T-cell (primary cell): ENCODE data around the gene LRRC28. TPM values are rescaled to one million over a fixed set of nuclear protein-coding genes. Genes with fewer than 3 reads are reported as not detected.

Experiments
- ATAC-seq, 4 experiments: fragments of 200-7000 bp in 3 of 4; fragments of 150-1000 bp in 1 of 4; cut with Tn5 transposase; replicated peaks in 1 of 4; 1 replicate in 3 of 4; 2 replicates in 1 of 4; pipeline ENCODE4 v1.10.0; 2021; ENCODE audit warnings: moderate library complexity in 3 of 4, mild to moderate bottlenecking in 2 of 4, moderate number of reproducible peaks in 1 of 4
- CTCF ChIA-PET, 2 donors: fragments of 300-600 bp; sonication (Branson Sonifier 250); formaldehyde crosslinking; loops; one replicate each; lab custom pipeline; 2022; ENCODE audit warnings: antibody characterized with exemption in 2 of 2; lab: Charles Lee
- POLR2A ChIA-PET, 2 donors: fragments of 300-600 bp; sonication (Branson Sonifier 250); formaldehyde crosslinking; loops; one replicate each; lab custom pipeline; 2022; ENCODE audit warnings: antibody characterized with exemption in 2 of 2; lab: Charles Lee
- DNase-seq, 35 experiments: peaks; one replicate each; pipeline versions ENCODE4 v3.0.0 to v3.0.0-alpha.2; 2013 to 2023
- H3K27ac ChIP-seq: one replicate; pipeline ENCODE4 v1.5.1; 2013; ENCODE audit warnings: low read length
- H3K27me3 ChIP-seq, 2 experiments: replicated peaks in 1 of 2; 1 replicate in 1 of 2; 2 replicates in 1 of 2; pipeline versions ENCODE4 v1.6.1 to v1.7.0; 2013; ENCODE audit warnings: low read length in 1 of 2, mixed read lengths in 1 of 2; ENCODE audit not compliant: control insufficient read depth in 2 of 2, insufficient read depth in 2 of 2; ENCODE audit errors: extremely low read depth in 1 of 2
- H3K36me3 ChIP-seq, 2 donors: 1 replicate in 1 of 2; 2 replicates in 1 of 2; pipeline versions ENCODE4 v1.6.1 to v1.7.0; 2013; ENCODE audit warnings: low read length in 1 of 2; ENCODE audit not compliant: control insufficient read depth in 2 of 2, insufficient read depth in 1 of 2; ENCODE audit errors: extremely low read depth in 1 of 2
- H3K4me1 ChIP-seq, 2 experiments: 1 replicate in 1 of 2; 2 replicates in 1 of 2; pipeline versions ENCODE4 v1.6.1 to v1.7.0; 2013; ENCODE audit warnings: low read length in 2 of 2, mixed read lengths in 1 of 2; ENCODE audit not compliant: insufficient read depth in 2 of 2, control insufficient read depth in 1 of 2; ENCODE audit errors: extremely low read depth in 1 of 2
- H3K4me3 ChIP-seq, 2 donors: 1 replicate in 1 of 2; 2 replicates in 1 of 2; pipeline versions ENCODE4 v1.5.1 to v1.7.0; 2013; ENCODE audit warnings: mild to moderate bottlenecking in 2 of 2, low read length in 1 of 2, moderate library complexity in 1 of 2; ENCODE audit not compliant: control insufficient read depth in 1 of 2; ENCODE audit errors: extremely low read depth in 1 of 2
- H3K9me3 ChIP-seq: 2 replicates; pipeline ENCODE4 v1.7.0; 2013
- H3K27ac Mint-ChIP-seq, 2 donors: one replicate each; pipeline ENCODE4 v1.8.0; 2020 to 2021; ENCODE audit warnings: mild to moderate bottlenecking in 2 of 2, mixed read lengths in 2 of 2
- H3K27me3 Mint-ChIP-seq, 2 donors: one replicate each; pipeline ENCODE4 v1.8.0; 2021 to 2022; ENCODE audit warnings: mixed read lengths in 2 of 2
- H3K36me3 Mint-ChIP-seq: one replicate; pipeline ENCODE4 v1.8.0; 2021; ENCODE audit warnings: mixed read lengths
- H3K4me1 Mint-ChIP-seq, 3 donors: one replicate each; pipeline ENCODE4 v1.8.0; 2020 to 2022; ENCODE audit warnings: mixed read lengths in 3 of 3, mild to moderate bottlenecking in 1 of 3
- H3K4me3 Mint-ChIP-seq, 3 donors: one replicate each; pipeline ENCODE4 v1.8.0; 2020 to 2022; ENCODE audit warnings: mild to moderate bottlenecking in 3 of 3, mixed read lengths in 3 of 3, moderate library complexity in 3 of 3
- H3K9me3 Mint-ChIP-seq, 3 donors: one replicate each; pipeline ENCODE4 v1.8.0; 2020 to 2022; ENCODE audit warnings: mixed read lengths in 3 of 3
- WGBS: methylation state at CpG from one replicate; pipeline ENCODE4 v1.1.5; 2013; ENCODE audit warnings: missing lambda C conversion rate; ENCODE audit not compliant: insufficient coverage; 5-methylcytosine and 5-hydroxymethylcytosine counted together
- total RNA-seq, 35 experiments: library from RNA in 6 of 35; stranded (reverse) in 6 of 35; fragments of 120-200 nt in 1 of 35; gene quantifications; one replicate each; pipeline versions ENCODE4 v1.2.1 to v1.2.4 and lab custom pipeline; 2013 to 2026

The LRRC28 gene
- total RNA-seq, 5 donors from 2014 or later (not counting 1 experiment from before 2014, with no cell fraction given), result 14.2 to 20.0 (median 16.5) TPM

DNA sequence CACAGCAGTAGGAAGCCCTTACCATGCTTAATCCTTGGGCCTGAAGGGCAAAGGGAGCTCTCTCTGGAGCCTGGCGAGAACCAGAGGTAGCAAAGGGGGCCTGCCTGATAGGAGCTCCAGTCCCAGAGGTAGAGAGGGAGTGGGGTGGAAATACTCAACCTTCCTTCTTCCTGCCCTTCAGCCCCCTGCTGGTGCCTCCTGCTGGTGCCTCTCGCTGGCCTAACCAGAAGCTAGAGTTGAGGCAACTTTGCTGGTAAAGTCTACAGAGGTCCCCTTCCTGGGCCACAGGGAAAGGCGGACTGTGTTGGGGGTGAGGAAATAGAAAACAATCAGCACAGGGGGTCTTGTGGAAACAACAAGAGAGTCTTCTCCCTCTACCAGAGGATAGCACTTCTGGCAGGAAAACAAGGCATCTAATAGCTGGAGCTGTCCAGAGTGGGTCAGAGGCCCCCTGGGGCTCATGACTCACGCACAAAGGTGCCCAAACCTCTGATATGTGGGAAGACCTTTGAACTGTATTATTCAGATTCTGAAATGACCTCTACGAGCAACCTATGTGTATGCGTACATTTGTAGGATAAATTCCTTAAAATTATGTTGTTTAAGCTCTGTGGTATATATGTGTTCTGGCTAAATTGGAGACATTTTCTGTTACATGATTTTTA is 133.9 kb downstream of the LRRC28 start:
- no peak for ATAC-seq
- Histone ChIP-seq H3K4me3 (no peak overlapping the region), H3K9me3 (no peaks in the 10 kb centered on the region), H3K36me3 (no peaks in the 10 kb centered on the region), H3K27ac (no peak overlapping the region), H3K27me3 (no peaks in the 10 kb centered on the region), H3K4me1 (peaks cover 15 to 25% of the 10 kb centered on the region in 2 experiments)
- ChIA-PET POLR2A (no interaction called here), CTCF (interaction anchor here in 1 of 2 donors (0.6 to 0.9 kb wide), 4 partner anchors 14 to 53 kb away, joined by 3 to 4 read pairs (median 4); no protein-coding TSS in a partner anchor)
- DNase-seq, result no peak
- Mint-ChIP-seq H3K27ac (no peak overlapping the region), H3K9me3 (peaks cover 0 to 2% (median 0%) of the 10 kb centered on the region in 3 donors), H3K4me1 (peaks cover 22 to 32% (median 30%) of the 10 kb centered on the region in 3 donors), H3K36me3 (peaks cover 33% of the 10 kb centered on the region), H3K27me3 (no peaks in the 10 kb centered on the region), H3K4me3 (peak overlapping the region in 1 of 3 donors; percentile 64)
- WGBS, result no CpG with 5 or more reads among the region's 6 CpGs

DNA sequence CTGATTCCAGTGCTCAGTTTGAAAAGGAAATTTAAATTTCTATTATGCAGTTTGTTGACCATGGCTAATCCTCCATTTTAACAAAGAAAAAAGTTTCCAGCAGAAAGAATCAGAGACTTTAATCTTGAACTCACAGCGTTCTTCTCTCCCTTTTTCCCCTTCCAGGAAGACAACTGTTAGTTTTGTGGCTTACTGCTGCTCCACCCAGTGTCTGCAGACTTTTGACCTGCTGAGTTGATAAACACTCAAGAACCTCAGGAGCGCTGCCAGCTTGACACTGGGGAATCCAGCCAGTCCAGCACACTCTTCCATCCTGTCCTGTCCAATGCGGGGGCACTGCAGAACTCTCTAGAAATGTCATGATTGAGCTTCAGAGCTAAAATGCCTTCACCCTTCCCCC is 134.6 kb downstream of the LRRC28 start:
- ChIA-PET POLR2A (interaction anchor here in 1 of 2 donors (0.6 kb wide), 1 partner anchor 36 kb away, joined by 6 read pairs; no protein-coding TSS in a partner anchor), CTCF (interaction anchor here in 1 of 2 donors (0.7 to 0.9 kb wide), 2 partner anchors 13 to 18 kb away, joined by 3 to 4 read pairs; no protein-coding TSS in a partner anchor)
- no peak overlapping the region for H3K4me3 ChIP-seq
- peaks cover 15 to 25% of the 10 kb centered on the region in 2 experiments for H3K4me1 ChIP-seq
- Mint-ChIP-seq H3K4me1 (peaks cover 22 to 32% (median 30%) of the 10 kb centered on the region in 3 donors), H3K27ac (peak overlapping the region; percentile 56 to 79), H3K9me3 (peaks cover 0 to 2% (median 0%) of the 10 kb centered on the region in 3 donors), H3K4me3 (peak overlapping the region in 1 of 3 donors; percentile 64), H3K27me3 (no peaks in the 10 kb centered on the region), H3K36me3 (peaks cover 30% of the 10 kb centered on the region)
- 11% methylated on average over 2 of the region's 3 CpGs for WGBS
- DNase-seq (no peak), ATAC-seq (peak in 1 of 4 experiments; percentile 61)
- H3K9me3 ChIP-seq, result no peaks in the 10 kb centered on the region
- no peaks in the 10 kb centered on the region for H3K36me3 ChIP-seq
- H3K27ac ChIP-seq, result no peak overlapping the region
- H3K27me3 ChIP-seq, result no peaks in the 10 kb centered on the region

DNA sequence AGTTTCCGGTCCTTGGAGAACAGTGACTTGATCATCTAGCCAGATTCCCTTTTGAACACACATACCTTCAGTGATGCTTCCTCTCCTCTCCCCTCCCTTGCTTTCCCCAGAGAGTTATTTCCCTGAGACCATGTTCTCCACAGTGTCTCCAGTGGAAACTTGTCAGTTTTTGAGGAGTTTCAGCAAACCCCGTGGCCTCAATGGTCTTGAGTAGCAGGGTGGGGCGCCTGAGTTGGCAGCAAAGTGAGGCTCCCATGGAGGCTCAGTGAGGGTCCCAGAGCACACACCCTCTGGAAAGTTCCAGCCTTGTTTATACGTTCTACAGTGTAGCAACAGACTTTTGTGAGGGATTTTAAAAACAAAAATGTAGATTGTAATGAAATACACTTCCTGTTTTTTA is 135.1 kb downstream of the LRRC28 start:
- H3K36me3 ChIP-seq, result no peaks in the 10 kb centered on the region
- CTCF ChIA-PET, result interaction anchor here in 1 of 2 donors (0.6 kb wide), 1 partner anchor 323 kb away, joined by 4 read pairs; no protein-coding TSS in a partner anchor
- H3K27ac ChIP-seq, result no peak overlapping the region
- H3K9me3 ChIP-seq, result no peaks in the 10 kb centered on the region
- H3K4me3 ChIP-seq, result no peak overlapping the region
- POLR2A ChIA-PET, result interaction anchor here in 1 of 2 donors (0.6 kb wide), 1 partner anchor 37 kb away, joined by 6 read pairs; no protein-coding TSS in a partner anchor
- Mint-ChIP-seq H3K4me1 (peaks cover 22 to 32% (median 30%) of the 10 kb centered on the region in 3 donors), H3K27ac (peak overlapping the region; percentile 56 to 79), H3K4me3 (peak overlapping the region in 1 of 3 donors; percentile 64), H3K36me3 (peaks cover 26% of the 10 kb centered on the region), H3K27me3 (no peaks in the 10 kb centered on the region), H3K9me3 (peaks cover 0 to 4% (median 4%) of the 10 kb centered on the region in 3 donors)
- ATAC-seq (no peak), DNase-seq (no peak)
- H3K4me1 ChIP-seq, result peaks cover 15 to 25% of the 10 kb centered on the region in 2 experiments
- no CpG with 5 or more reads among the region's 4 CpGs for WGBS
- H3K27me3 ChIP-seq, result no peaks in the 10 kb centered on the region

GRCh38 chr15:99387421-99388168 is 136.3 kb downstream of the LRRC28 start:
- 94% methylated on average over 4 of the region's 8 CpGs for WGBS
- Histone ChIP-seq H3K27ac (no peak overlapping the region), H3K4me1 (peaks cover 15 to 25% of the 10 kb centered on the region in 2 experiments), H3K9me3 (peaks cover 3% of the 10 kb centered on the region), H3K36me3 (no peaks in the 10 kb centered on the region), H3K4me3 (no peak overlapping the region), H3K27me3 (no peaks in the 10 kb centered on the region)
- H3K27me3 Mint-ChIP-seq, result no peaks in the 10 kb centered on the region
- H3K4me1 Mint-ChIP-seq, result peaks cover 22 to 33% (median 30%) of the 10 kb centered on the region in 3 donors
- DNase-seq (no peak), ATAC-seq (no peak)
- H3K9me3 Mint-ChIP-seq, result peaks cover 0 to 16% (median 14%) of the 10 kb centered on the region in 3 donors
- peaks cover 26% of the 10 kb centered on the region for H3K36me3 Mint-ChIP-seq
- peak overlapping the region in 1 of 3 donors; percentile 64 for H3K4me3 Mint-ChIP-seq
- ChIA-PET POLR2A (no interaction called here), CTCF (no interaction called here)
- no peak overlapping the region for H3K27ac Mint-ChIP-seq

DNA sequence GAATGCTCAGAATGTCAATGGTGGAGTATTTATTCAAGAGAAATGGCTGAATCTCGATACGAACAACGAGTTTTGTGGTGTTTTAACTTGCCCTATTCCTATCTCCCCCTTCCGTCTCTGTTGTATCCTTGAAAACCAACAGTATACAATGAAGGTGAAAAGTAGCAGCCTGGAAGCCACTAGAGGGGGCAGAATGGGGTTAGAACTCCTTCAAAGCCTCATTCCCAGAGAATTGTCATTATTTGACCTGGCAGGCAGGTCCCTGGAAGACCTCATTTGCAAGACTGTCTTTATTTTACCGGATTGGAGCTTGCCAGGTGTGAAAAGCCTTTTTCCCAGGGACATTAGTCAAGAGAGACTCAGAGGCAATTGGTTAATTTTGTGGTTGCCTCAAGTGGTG is 139.4 kb downstream of the LRRC28 start:
- Mint-ChIP-seq H3K27ac (no peak overlapping the region), H3K27me3 (no peaks in the 10 kb centered on the region), H3K4me1 (peaks cover 15 to 32% (median 28%) of the 10 kb centered on the region in 3 donors), H3K36me3 (peaks cover 17% of the 10 kb centered on the region), H3K4me3 (no peak overlapping the region), H3K9me3 (peaks cover 6 to 32% (median 20%) of the 10 kb centered on the region in 3 donors)
- H3K36me3 ChIP-seq, result no peaks in the 10 kb centered on the region
- peaks cover 3% of the 10 kb centered on the region for H3K9me3 ChIP-seq
- DNase-seq (no peak), ATAC-seq (no peak)
- H3K4me1 ChIP-seq, result peaks cover 7 to 15% of the 10 kb centered on the region in 2 experiments
- WGBS, result 89% methylated on average over 1 of the region's 5 CpGs
- no peaks in the 10 kb centered on the region for H3K27me3 ChIP-seq
- ChIA-PET POLR2A (no interaction called here), CTCF (no interaction called here)
- H3K27ac ChIP-seq, result no peak overlapping the region
- no peak overlapping the region for H3K4me3 ChIP-seq

DNA sequence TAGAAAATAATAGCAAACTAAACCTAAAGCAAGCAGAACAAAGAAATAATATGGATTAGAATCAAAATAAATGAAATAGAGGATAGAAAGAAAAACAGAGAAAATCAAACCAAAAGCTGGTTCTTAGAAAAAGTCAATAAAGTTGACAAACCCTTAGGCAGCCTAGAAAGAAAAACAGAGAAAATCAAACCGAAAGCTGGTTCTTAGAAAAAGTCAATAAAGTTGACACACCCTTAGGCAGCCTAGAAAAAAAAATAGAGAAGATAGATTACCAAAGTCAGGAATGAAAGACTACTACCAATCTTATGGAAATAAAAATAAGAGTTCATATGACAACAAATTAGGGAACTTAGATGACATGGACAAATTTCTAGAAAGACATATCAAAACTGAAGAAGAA is 142.4 kb downstream of the LRRC28 start:
- no CpG with 5 or more reads among the region's 1 CpG for WGBS
- H3K9me3 Mint-ChIP-seq, result peaks cover 6 to 36% (median 20%) of the 10 kb centered on the region in 3 donors
- peaks cover 0 to 4% of the 10 kb centered on the region in 2 donors for H3K27me3 Mint-ChIP-seq
- no peak for DNase-seq
- no peaks in the 10 kb centered on the region for H3K36me3 Mint-ChIP-seq
- H3K36me3 ChIP-seq, result no peaks in the 10 kb centered on the region
- ChIA-PET CTCF (no interaction called here), POLR2A (interaction anchor here in 1 of 2 donors (0.6 kb wide), 1 partner anchor 308 kb away, joined by 3 read pairs; no protein-coding TSS in a partner anchor)
- peaks cover 3% of the 10 kb centered on the region for H3K9me3 ChIP-seq
- no peak overlapping the region for H3K4me3 ChIP-seq
- no peaks in the 10 kb centered on the region for H3K4me1 ChIP-seq
- no peak overlapping the region for H3K27ac ChIP-seq
- no peaks in the 10 kb centered on the region for H3K27me3 ChIP-seq
- H3K27ac Mint-ChIP-seq, result no peak overlapping the region
- H3K4me1 Mint-ChIP-seq, result peaks cover 0 to 11% (median 11%) of the 10 kb centered on the region in 3 donors
- no peak for ATAC-seq
- H3K4me3 Mint-ChIP-seq, result no peak overlapping the region
